ENCODE results near the gene PCK2.

- no peak for TF ChIP-seq TCF12 (IDR thresholded peaks at IDR 0.05; ENCODE audit: low read depth)
- TF ChIP-seq CREB1 (IDR thresholded peaks at IDR 0.05; ENCODE audit: low read depth) = no peak
- TF ChIP-seq MAX (IDR thresholded peaks at IDR 0.05) = no peak
These were observed 9.3 kb downstream of the PCK2 start for GRCh38 chr14:24103451-24103850.
